Measurements from ENCODE around the gene PCDHA13. TPM values are rescaled to one million over a fixed set of nuclear protein-coding genes. Genes with fewer than 3 reads are reported as not detected.

Gene PCDHA13, protein sequence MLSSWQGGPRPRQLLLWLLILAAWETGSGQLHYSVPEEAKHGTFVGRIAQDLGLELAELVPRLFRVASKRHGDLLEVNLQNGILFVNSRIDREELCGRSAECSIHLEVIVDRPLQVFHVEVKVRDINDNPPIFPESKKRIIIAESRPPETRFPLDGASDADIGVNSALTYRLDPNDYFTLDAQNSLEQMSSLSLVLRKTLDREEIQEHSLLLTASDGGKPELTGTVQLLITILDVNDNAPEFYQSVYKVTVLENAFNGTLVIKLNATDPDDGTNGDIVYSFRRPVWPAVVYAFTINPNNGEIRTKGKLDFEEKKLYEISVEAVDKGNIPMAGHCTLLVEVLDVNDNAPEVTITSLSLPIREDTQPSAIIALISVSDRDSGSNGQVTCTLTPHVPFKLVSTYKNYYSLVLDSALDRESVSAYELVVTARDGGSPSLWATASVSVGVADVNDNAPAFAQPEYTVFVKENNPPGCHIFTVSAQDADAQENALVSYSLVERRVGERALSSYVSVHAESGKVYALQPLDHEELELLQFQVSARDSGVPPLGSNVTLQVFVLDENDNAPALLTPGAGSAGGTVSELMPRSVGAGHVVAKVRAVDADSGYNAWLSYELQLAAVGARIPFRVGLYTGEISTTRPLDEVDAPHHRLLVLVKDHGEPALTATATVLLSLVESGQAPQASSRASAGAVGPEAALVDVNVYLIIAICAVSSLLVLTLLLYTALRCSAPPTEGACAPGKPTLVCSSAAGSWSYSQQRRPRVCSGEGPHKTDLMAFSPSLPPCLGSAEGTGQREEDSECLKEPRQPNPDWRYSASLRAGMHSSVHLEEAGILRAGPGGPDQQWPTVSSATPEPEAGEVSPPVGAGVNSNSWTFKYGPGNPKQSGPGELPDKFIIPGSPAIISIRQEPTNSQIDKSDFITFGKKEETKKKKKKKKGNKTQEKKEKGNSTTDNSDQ
- not detected in 2 replicates for total RNA-seq

DNA sequence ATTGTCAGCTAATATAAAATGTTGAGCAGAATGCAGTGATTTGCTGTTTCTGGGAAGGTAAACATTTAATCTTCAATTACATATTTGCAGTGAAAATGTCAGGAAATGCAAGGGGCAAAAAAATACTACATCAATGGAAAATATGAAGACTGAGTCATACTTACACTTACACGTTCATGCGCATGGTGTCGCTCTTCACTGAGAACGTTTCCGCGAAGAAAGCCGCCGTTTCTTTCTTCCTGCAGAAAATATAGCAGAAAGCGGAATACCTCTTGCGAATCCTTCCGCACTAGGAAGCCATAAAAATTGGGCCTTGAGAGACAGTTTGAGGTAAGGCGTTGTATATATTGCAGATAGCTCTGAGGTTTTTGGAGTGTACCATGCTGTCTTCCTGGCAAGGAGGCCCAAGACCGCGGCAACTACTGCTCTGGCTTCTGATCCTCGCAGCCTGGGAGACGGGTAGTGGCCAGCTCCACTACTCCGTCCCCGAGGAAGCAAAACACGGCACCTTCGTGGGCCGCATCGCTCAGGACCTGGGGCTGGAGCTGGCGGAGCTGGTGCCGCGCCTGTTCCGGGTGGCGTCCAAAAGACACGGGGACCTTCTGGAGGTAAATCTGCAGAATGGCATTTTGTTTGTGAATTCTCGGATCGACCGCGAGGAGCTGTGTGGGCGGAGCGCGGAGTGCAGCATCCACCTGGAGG, at the start of gene PCDHA13:
Gene PCDHA13, plus strand, starts transcription at position 236 of the 702 bp plus-strand sequence. Its CDS starts 145 bp downstream, at position 381.
- intact Hi-C loops (cut with micrococcal nuclease) = loop anchor here (5.0 to 10.0 kb wide), 2 partner anchors 90 to 273 kb away; partner anchors contain the start of genes PCDHA2 and PCDHB6

DNA sequence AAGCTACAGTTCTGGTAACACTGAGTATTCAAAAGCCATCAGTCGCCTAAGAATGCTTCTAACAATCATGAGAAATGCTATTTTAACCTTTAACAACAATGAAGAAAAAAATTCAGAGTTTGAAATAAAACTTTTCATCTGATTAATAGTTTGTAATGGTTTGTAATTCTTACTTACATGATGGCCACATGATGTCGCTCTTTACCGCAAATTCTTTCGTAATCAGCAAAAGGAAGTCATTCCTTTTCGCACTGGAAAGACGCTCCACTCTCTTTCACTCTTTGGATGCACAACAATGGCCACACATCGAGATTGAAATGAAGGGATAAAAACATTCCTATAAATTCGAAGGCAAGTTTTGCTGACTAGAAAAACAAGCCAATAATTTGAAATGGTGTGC, 47.9 kb upstream of the PCDHA13 start, which contains the start of gene PCDHA7:
Gene PCDHA7, plus strand, starts transcription at position 277 of the 400 bp plus-strand sequence. Its CDS starts 115 bp downstream, at position 392.
- intact Hi-C loops (cut with micrococcal nuclease) = loop anchor here (5.0 kb wide), 1 partner anchor 42 kb away; the partner anchor contains the start of gene PCDHA2

DNA sequence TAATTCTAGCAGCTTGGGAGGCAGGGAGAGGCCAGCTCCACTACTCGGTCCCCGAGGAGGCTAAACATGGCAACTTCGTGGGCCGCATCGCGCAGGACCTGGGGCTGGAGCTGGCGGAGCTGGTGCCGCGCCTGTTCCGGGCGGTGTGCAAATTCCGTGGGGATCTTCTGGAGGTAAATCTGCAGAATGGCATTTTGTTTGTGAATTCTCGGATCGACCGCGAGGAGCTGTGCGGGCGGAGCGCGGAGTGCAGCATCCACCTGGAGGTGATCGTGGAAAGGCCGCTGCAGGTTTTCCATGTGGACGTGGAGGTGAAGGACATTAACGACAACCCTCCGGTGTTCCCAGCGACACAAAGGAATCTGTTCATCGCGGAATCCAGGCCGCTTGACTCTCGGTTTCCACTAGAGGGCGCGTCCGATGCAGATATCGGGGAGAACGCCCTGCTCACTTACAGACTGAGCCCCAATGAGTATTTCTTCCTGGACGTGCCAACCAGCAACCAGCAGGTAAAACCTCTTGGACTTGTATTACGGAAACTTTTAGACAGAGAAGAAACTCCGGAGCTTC, 47.4 kb upstream of the PCDHA13 start:
- intact Hi-C loops (cut with micrococcal nuclease) = loop anchor here (5.0 kb wide), 1 partner anchor 42 kb away; the partner anchor contains the start of gene PCDHA2

DNA sequence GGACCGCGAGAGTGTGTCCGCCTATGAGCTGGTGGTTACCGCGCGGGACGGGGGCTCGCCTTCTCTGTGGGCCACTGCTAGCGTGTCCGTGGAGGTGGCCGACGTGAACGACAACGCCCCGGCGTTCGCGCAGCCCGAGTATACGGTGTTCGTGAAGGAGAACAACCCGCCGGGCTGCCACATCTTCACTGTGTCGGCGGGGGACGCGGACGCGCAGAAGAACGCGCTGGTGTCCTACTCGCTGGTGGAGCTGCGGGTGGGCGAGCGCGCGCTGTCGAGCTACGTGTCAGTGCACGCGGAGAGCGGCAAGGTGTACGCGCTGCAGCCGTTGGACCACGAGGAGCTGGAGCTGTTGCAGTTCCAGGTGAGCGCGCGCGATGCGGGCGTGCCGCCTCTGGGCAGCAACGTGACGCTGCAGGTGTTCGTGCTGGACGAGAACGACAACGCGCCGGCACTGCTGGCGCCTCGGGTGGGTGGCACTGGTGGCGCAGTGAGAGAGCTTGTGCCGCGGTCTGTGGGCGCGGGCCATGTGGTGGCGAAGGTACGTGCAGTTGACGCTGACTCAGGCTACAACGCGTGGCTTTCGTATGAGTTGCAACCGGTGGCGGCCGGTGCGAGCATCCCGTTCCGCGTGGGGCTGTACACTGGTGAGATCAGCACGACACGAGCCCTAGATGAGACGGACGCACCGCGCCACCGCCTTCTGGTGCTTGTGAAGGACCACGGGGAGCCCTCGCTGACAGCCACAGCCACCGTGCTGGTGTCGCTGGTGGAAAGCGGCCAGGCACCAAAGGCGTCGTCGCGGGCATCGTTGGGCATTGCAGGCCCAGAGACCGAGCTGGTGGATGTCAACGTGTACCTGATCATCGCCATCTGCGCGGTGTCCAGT, 46.1 kb upstream of the PCDHA13 start:
- intact Hi-C loops (cut with micrococcal nuclease) = no loop called here

DNA sequence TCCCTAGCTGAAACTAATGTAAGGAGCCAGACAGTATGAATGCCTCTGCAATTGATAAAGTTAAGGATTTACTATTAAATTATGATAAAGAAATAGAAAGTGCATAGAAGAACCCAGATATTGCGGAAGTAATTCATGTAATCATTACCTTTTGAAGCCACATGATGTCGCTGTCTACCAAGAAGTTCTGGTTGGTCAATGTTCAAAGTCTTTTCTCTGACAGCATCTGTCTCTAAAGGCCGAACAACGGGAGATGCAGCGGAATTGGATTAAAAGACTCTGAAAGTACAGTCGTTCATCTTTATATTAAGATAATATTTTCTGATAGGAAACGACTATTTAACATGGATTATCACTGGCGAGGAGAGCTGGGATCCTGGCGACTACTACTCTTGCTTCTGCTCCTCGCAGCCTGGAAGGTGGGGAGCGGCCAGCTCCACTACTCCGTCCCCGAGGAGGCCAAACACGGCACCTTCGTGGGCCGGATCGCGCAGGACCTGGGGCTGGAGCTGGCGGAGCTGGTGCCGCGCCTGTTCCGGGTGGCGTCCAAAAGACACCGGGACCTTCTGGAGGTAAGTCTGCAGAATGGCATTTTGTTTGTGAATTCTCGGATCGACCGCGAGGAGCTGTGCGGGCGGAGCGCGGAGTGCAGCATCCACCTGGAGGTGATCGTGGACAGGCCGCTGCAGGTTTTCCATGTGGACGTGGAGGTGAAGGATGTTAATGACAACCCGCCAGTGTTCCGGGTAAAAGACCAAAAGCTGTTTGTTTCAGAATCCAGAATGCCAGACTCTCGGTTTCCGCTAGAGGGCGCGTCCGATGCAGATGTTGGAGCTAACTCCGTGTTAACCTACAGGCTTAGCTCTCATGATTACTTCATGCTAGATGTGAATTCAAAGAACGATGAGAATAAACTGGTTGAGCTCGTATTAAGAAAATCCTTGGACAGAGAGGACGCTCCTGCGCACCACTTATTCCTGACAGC, 40.7 kb upstream of the PCDHA13 start, which contains the start of gene PCDHA8:
Gene PCDHA8, plus strand, starts transcription at position 210 of the 985 bp plus-strand sequence. Its CDS starts 135 bp downstream, at position 345.
- intact Hi-C loops (cut with micrococcal nuclease) = loop anchor here (2.0 to 10.0 kb wide), 5 partner anchors 39 to 584 kb away; partner anchors contain the start of genes PCDHA1, PCDHA3, PCDHB16 and PCDHB9

DNA sequence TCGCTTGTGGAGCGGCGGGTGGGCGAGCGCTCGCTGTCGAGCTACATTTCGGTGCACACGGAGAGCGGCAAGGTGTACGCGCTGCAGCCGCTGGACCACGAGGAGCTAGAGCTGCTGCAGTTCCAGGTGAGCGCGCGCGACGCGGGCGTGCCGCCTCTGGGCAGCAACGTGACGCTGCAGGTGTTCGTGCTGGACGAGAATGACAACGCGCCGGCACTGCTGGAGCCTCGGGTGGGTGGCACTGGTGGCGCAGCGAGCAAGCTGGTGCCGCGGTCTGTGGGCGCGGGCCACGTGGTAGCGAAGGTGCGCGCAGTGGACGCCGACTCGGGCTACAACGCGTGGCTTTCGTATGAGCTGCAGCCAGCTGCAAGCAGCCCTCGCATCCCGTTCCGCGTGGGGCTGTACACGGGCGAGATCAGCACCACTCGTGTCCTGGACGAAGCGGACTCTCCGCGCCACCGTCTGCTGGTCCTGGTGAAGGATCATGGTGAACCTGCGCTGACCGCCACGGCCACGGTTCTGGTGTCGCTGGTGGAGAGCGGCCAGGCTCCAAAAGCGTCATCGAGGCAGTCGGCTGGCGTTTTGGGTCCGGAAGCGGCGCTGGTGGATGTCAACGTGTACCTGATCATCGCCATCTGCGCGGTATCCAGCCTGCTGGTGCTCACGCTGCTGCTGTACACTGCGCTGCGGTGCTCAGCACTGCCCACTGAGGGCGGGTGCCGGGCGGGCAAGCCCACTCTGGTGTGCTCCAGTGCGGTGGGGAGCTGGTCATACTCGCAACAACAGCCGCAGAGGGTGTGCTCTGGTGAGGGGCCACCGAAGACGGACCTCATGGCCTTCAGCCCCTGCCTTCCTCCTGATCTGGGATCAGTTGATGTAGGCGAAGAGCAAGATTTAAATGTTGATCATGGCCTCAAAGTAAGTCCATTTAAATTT, 38.9 kb upstream of the PCDHA13 start:
- intact Hi-C loops (cut with micrococcal nuclease) = loop anchor here (5.0 to 10.0 kb wide), 4 partner anchors 41 to 582 kb away; partner anchors contain the start of genes PCDHA3, PCDHB16, PCDHB9 and PCDHGA11

DNA sequence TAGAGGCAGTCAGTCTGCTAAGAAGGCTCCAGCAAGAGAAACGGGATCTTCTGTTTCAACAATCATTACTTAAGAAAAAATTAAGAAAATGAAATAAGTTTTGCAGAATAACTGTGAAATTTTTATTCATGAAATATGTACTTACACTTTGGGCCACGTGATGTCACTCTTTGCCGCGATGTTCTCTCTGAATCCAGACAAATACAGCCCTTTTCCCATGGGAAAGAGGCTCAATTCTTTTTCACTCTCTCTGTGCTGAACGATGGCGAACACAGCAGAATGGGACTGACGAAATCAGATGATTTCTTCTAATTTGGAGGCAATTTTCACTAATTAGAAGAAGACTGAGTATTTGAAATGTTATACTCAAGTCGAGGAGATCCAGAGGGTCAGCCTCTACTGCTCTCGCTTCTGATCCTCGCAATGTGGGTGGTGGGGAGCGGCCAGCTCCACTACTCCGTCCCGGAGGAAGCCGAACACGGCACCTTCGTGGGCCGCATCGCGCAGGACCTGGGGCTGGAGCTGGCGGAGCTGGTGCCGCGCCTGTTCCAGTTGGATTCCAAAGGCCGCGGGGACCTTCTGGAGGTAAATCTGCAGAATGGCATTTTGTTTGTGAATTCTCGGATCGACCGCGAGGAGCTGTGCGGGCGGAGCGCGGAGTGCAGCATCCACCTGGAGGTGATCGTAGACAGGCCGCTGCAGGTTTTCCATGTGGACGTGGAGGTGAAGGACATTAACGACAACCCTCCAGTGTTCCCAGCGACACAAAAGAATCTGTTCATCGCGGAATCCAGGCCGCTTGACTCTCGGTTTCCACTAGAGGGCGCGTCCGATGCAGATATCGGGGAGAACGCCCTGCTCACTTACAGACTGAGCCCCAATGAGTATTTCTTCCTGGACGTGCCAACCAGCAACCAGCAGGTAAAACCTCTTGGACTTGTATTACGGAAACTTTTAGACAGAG, 33.5 kb upstream of the PCDHA13 start, which contains the start of gene PCDHA9:
Gene PCDHA9, plus strand, starts transcription at position 244 of the 964 bp plus-strand sequence. Its CDS starts 114 bp downstream, at position 358.
- intact Hi-C loops (cut with micrococcal nuclease) = loop anchor here (10.0 kb wide), 3 partner anchors 336 to 576 kb away; partner anchors contain the start of genes PCDHB16, PCDHB9 and PCDHGA11

DNA sequence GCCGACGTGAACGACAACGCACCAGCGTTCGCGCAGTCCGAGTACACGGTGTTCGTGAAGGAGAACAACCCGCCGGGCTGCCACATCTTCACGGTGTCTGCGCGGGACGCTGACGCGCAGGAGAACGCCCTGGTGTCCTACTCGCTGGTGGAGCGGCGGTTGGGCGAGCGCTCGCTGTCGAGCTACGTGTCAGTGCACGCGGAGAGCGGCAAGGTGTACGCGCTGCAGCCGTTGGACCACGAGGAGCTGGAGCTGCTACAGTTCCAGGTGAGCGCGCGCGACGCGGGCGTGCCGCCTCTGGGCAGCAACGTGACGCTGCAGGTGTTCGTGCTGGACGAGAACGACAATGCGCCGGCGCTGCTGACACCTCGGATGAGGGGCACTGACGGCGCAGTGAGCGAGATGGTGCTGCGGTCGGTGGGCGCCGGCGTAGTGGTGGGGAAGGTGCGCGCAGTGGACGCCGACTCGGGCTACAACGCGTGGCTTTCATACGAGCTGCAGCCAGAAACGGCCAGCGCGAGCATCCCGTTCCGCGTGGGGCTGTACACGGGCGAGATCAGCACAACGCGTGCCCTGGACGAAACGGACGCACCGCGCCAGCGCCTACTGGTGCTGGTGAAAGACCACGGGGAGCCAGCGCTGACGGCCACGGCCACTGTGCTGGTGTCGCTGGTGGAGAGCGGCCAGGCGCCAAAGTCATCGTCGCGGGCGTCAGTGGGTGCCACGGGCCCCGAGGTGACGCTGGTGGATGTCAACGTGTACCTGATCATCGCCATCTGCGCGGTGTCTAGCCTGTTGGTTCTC, 31.9 kb upstream of the PCDHA13 start:
- intact Hi-C loops (cut with micrococcal nuclease) = loop anchor here (10.0 kb wide), 3 partner anchors 335 to 575 kb away; partner anchors contain the start of genes PCDHB16, PCDHB9 and PCDHGA11

DNA sequence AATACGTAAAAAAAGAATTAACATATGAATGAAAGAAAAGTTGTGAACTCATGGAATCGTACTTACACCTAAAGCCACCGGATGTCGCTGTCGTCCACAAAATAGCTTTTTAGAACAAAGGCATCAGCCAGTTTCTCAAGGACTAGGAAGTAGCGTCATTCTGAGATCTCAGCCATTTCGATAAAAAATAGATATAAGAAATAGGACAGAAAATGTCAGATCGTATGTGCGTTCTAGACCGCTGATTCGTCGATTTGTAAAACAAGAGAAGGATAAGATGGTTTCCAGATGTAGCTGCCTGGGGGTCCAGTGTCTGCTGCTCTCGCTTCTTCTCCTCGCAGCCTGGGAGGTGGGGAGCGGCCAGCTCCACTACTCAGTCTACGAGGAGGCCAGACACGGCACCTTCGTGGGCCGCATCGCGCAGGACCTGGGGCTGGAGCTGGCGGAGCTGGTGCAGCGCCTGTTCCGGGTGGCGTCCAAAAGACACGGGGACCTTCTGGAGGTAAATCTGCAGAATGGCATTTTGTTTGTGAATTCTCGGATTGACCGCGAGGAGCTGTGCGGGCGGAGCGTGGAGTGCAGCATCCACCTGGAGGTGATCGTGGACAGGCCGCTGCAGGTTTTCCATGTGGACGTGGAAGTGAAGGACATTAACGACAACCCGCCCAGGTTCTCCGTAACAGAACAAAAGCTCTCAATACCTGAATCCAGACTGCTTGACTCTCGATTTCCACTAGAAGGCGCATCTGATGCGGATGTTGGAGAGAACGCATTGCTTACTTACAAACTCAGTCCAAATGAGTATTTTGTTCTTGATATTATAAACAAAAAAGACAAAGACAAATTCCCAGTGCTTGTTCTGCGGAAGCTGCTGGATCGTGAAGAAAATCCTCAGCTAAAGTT, 25.9 kb upstream of the PCDHA13 start, which contains the start of gene PCDHA10:
Gene PCDHA10, plus strand, starts transcription at position 126 of the 903 bp plus-strand sequence. Its CDS starts 152 bp downstream, at position 278.
- intact Hi-C loops (cut with micrococcal nuclease) = no loop called here

DNA sequence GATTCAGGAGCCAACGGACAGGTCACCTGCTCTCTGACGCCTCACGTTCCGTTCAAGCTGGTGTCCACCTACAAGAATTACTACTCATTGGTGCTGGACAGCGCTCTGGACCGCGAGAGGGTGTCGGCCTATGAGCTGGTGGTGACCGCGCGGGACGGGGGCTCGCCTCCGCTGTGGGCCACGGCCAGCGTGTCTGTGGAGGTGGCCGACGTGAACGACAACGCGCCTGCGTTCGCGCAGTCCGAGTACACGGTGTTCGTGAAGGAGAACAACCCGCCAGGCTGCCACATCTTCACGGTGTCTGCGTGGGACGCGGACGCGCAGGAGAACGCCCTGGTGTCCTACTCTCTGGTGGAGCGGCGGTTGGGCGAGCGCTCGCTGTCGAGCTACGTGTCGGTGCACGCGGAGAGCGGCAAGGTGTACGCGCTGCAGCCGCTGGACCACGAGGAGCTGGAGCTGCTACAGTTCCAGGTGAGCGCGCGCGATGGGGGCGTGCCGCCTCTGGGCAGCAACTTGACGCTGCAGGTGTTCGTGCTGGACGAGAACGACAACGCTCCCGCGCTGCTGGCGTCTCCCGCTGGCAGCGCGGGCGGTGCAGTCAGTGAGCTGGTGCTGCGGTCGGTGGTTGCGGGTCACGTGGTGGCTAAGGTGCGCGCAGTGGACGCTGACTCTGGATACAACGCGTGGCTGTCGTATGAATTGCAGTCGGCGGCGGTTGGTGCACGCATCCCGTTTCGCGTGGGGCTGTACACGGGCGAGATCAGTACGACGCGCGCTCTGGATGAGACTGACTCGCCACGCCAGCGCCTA, 24.5 kb upstream of the PCDHA13 start:
- intact Hi-C loops (cut with micrococcal nuclease) = no loop called here

DNA sequence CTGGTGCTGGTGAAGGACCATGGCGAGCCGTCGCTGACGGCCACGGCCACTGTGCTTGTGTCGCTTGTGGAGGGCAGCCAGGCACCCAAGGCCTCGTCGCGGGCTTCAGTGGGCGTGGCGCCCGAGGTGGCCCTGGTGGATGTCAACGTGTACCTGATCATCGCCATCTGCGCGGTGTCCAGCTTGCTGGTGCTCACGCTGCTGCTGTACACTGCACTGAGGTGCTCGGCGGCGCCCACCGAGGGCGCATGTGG, 24.0 kb upstream of the PCDHA13 start:
- intact Hi-C loops (cut with micrococcal nuclease) = no loop called here

DNA sequence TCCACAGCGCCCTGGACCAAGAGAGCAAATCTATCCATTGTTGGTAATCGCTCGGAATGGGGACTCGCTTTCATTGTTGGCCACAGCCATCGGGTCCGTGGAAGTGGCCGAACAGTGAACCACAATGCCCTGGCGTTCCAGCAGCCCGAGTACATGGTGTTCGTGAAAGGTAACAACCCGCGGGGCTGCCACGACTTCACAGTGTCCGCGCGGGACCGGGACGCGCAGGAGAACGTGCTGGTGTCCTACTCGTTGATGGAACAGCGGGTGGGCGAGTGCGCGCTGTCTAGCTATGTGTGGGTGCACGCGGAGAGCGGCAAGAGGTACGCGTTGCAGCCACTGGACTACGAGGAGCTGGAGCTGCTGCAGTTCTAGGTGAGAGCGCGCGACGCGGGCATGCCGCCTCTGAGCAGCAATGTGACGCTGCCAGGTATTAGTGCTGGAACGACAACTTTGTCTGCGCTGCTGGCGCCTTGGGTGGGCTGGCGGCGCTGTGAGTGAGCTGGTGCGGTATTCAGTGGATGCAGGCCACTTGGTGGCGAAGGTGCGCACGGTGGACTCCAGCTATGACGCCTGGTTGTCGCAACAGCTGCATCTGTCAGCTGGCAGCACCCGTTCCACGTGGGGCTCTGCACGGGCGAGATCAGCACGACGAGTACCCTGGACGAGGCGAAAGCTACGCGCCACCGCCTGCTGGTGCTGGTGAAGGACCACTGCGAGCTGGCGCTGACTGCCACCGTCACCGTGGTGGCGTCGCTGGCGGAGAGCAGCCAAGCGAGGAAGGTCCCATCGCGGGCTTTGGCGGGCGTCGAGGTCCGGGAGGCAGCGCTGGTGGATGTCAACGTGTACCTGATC, 19.3 kb upstream of the PCDHA13 start:
- intact Hi-C loops (cut with micrococcal nuclease) = loop anchor here (10.0 kb wide), 1 partner anchor 502 kb away; the partner anchor contains the start of gene PCDHGA5

Measured in T-helper 1 cell treated with Interleukin-12 subunit alpha and Interleukin-12 subunit beta and Interleukin-4 antibody, amounts not matched to agents 30 ng/mL and 1 ng/mL, for 36 hours (primary cell).